NCI-H2029 treated with DMSO at 0.1 percent for 48 hours (cell line): Measurements from ENCODE around the gene NBPF3.
"Not testable (repeated sequence)": the region's sequence is repeated elsewhere in the genome, so short reads cannot be mapped to it uniquely, and the experiment has no call there.

Experiments used
- DNase-seq: peaks from one replicate; lab custom pipeline; 2025; lab: John Stamatoyannopoulos, UW

Gene NBPF3, protein sequence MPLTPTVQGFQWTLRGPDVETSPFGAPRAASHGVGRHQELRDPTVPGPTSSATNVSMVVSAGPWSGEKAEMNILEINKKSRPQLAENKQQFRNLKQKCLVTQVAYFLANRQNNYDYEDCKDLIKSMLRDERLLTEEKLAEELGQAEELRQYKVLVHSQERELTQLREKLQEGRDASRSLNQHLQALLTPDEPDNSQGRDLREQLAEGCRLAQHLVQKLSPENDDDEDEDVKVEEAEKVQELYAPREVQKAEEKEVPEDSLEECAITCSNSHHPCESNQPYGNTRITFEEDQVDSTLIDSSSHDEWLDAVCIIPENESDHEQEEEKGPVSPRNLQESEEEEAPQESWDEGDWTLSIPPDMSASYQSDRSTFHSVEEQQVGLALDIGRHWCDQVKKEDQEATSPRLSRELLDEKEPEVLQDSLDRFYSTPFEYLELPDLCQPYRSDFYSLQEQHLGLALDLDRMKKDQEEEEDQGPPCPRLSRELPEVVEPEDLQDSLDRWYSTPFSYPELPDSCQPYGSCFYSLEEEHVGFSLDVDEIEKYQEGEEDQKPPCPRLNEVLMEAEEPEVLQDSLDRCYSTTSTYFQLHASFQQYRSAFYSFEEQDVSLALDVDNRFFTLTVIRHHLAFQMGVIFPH

DNA sequence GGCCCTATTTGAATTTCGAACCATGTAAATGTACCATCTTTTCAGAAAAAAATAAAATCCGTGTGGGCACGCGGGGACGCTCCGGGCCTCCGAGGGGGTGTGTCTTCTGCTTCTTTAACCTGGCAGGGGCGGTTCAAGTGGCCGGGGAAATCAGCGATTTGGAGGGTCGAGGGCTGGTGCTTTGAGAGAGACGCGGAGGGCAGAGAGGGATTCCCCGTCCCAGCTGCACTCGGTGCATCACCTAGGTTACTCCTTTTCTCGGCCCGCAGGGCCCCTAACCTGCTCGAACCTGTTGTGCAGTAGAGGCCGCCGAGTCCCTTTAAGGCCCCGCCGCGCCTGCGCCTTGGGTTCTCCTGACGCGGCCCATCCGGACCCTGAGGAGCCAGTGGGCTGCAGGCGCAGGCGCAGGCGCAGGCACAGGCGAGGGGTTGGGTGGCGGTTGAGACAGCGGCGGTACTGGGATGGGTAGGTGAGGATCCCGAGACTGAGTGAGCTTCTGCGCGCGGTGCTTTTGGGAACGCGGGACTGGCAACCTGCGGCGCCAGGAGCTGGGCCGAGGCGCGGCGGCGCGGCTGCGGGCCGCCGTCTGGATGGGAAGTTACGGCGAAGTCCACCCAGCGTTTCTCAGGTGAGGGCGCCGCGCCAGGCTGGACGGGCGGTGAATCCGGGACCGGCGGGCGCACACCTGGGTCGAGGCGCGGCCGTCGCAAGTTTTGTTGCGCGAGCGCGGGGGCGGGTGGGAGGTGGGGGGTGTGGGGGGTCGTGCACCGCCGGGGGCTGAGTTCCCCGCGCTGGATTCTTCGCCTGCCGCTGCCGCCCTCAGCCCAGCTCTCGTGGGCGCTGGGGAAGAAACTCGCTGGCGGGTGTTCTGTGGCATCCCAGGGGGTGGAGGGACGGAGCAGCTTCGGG is at the start of gene NBPF3:
Gene NBPF3 (plus strand): TSS at position 417 of the 909 bp plus-strand sequence. CDS start 4,950 bp downstream, outside the sequence.
- peak; percentile 38 for DNase-seq

- DNase-seq, result no peak
Observed at GRCh38 chr1:21391497-21391896, 48.4 kb upstream of the NBPF3 start.

DNA sequence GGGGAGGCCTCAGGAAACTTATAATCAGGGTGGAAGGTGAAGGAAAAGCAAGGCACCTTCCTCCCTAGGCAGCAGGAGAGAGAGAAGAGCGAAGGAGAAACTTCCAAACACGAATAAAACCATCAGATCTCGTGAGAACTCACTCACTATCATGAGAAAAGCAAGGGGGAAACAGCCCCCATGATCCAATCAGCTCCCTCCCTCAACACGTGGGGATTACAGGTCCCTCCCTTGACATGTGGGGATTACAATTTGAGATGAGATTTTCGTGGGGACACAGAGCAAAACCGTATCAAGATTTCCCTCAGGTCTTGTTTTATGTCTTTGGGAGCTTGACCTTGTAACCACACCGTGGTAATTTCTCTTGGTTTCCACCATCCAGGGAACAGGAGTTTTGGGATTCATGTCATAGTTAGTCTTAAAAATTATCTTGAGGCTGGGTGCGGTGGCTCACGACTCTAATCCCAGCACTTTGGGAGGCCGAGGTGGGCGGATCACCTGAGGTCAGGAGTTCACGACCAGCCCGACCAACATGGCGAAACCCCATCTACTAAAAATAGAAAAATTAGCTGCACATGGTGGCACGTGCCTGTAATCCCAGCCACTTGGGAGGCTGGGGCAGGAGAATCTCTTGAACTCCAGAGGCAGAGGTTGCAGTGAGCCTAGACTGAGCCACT is 47.2 kb upstream of the NBPF3 start:
- DNase-seq, result no peak

- no peak for DNase-seq
Observed at GRCh38 chr1:21396516-21396915, 43.4 kb upstream of the NBPF3 start.

GRCh38 chr1:21397813-21398188 is 42.1 kb upstream of the NBPF3 start:
- no peak for DNase-seq

GRCh38 chr1:21401726-21402346 is 38.1 kb upstream of the NBPF3 start:
- DNase-seq, result not testable (repeated sequence)

DNA sequence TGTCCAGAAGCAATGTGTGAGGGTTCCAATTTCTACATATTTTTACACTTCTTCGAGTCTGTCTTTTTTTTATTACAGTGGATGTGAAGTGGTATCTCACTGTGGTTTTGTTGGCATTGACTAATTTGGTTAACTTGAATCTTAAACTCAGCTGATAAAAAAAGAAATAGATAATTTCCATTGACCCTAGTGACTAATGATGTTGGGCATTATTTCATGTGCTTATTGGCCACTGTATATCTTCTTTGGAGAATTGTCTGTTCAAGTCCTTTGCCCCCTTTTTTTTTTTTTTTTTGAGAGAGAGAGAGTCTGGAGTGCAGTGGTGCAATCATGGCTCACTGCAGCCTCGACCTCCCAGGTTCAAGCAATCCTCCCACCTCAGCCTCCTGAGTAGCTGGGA is 33.3 kb upstream of the NBPF3 start:
- no peak for DNase-seq

GRCh38 chr1:21409897-21410296 is 30.0 kb upstream of the NBPF3 start:
- not testable (repeated sequence) for DNase-seq

DNA sequence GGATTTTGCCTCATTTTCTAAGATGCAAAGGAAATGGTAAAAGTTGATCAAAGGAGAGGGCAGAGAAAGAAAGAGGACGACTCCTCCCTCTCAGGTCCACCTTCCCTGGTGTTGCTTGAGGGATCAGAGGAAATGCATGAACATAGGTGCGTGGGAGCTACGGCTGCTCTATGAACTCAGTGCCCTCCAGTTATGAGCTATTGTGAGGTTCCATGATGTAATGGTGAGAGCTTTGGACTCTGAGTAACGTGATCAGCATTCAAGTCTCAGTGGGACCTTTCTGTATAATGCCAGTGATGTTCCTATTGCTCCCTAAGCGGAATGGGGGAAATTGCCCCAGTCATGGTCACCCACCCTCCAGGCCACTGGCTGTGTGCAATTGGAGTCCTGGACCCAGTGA is 25.9 kb upstream of the NBPF3 start:
- DNase-seq, result no peak

DNA sequence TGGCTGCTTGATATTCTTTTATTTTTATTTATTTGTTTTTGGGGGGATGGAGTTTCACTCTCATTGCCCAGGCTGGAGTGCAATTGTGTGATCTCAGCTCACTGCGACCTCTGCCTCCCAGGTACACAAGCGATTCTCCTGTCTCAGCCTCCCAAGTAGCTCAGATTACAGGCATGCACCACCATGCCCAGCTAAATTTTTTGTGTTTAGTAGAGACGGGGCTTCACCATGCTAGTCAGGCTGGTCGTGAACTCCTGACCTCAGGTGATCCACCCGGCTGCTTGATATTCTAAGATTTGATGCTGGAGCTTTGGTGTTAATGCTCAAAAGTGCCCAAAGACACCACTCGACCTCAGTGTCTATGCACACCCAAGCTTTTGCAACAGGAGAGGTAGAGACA is 19.6 kb upstream of the NBPF3 start:
- DNase-seq, result not testable (repeated sequence)

GRCh38 chr1:21421307-21421706 is 18.6 kb upstream of the NBPF3 start:
- DNase-seq, result not testable (repeated sequence)

DNA sequence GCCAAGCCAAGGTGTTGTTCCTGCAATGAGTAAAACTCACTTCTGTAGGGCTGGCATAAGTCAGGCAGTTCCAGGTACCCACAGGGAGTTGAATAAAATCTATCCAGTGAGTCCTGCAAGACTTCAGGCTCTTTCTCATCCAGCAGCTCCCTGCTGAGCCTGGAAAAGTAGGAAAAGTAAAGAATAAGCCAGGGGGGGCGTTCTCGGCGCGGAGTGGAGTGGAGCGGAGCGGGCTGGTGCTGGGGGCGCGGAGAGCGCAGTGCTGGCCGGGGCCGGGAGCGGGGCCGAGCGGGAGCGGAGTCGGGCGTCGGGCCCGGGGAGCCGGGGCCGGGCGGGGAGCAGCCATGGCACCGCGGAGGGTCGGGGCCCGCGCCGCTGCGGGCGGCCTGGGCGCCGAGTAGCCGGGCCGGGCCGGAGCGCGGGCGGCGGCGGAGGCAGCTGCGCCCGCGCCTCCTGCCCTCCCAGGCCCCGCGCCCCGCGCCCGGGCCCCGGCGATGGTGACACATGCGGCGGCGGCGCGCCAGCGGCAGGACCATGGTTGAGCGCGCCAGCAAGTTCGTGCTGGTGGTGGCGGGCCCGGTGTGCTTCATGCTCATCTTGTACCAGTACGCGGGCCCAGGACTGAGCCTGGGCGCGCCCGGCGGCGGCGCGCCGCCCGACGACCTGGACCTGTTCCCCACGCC is 12.0 kb upstream of the NBPF3 start:
- DNase-seq, result not testable (repeated sequence)

DNA sequence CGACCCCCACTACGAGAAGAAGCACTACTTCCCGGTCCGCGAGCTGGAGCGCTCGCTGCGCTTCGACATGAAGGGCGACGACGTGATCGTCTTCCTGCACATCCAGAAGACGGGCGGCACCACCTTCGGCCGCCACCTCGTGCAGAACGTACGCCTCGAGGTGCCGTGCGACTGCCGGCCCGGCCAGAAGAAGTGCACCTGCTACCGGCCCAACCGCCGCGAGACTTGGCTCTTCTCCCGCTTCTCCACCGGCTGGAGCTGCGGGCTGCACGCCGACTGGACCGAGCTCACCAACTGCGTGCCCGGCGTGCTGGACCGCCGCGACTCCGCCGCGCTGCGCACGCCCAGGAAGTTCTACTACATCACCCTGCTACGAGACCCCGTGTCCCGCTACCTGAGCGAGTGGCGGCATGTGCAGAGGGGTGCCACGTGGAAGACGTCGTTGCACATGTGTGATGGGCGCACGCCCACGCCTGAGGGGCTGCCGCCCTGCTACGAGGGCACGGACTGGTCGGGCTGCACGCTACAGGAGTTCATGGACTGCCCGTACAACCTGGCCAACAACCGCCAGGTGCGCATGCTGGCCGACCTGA is 11.4 kb upstream of the NBPF3 start:
- DNase-seq, result not testable (repeated sequence)

- DNase-seq, result not testable (repeated sequence)
Observed at GRCh38 chr1:21429210-21429609, 10.7 kb upstream of the NBPF3 start.

DNA sequence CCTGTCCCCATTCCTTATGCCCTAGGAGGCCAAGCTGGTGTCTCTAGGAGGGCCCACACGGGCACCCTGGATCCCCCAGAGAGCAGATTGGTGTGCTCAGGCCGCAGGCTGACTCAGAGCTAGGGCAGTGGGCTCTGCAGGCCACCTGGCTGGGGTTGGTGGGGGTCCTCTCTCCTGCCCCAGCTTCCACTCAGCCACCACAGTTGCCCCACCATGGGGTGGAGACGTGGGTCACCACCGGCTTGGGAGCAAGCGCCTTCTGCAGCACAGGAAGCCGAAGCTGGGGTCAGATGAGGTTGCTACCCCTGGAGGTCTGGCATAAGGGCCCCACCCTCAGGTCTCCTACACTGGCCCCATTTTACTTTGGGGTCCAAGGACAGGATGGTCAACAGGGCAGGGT is 9.1 kb upstream of the NBPF3 start:
- not testable (repeated sequence) for DNase-seq

GRCh38 chr1:21434394-21434793 is 5.5 kb upstream of the NBPF3 start:
- no peak for DNase-seq

DNA sequence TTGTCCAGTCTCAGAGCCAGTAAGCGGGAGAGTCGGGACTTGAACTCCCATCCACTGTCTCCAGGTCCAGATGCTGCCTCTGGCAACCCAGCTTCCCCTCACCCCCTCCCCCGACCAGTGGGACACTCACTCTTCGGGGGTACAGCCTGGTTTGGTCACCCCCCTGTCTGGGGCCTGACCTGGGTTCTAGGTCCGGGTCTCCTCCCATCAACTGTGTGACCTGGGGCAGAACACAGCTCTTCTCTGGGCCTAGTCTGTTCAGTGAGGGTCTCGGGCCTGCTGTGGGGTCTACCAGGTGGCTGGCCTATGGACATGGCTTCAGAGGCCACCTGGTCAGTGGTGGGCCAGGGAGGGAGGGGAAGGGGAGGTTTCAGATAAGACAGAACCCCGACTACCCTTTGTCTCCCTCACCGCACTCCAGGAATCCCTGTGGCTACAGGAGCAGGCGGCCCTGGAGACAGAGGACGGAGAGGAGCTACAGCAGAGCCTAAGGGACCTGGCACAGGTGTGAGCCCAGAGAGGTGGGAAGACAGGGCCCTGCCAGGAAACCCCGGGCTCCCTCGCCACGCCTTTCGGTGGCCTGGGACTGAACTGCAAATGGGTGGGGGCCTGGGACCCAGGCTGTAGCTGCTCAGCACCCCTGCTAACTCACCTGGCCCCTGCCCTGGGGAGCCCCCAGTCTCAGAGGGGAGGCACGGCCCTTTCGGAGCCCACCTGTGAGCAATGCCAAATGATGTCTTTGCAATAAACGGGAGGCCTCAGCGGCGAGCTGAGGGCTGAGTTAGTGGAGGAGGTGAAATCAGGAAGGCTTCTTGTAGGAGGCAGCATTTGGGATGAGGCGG is 4.1 kb upstream of the NBPF3 start:
- DNase-seq, result no peak

GRCh38 chr1:21436488-21437340 is 3.2 kb upstream of the NBPF3 start:
- DNase-seq, result peak; percentile 1

GRCh38 chr1:21437341-21437640 is 2.6 kb upstream of the NBPF3 start:
- no peak for DNase-seq
